Neuronal stem cell (in vitro differentiated cells): ENCODE results near the gene SFMBT1.
A peak's percentile ranks its signal among the peaks of the same experiment; 100 is the strongest.

Experiments used
- DNase-seq: peaks from one replicate; pipeline ENCODE4 v3.0.0-alpha.2; 2013; ENCODE audit warnings: low spot score
- H2AFZ ChIP-seq: one replicate; pipeline ENCODE4 v1.6.1; 2013; ENCODE audit warnings: mild to moderate bottlenecking, low read length, inconsistent platforms
- H2AK5ac ChIP-seq: 2 replicates; pipeline ENCODE4 v1.6.1; 2013; ENCODE audit warnings: low read depth, mild to moderate bottlenecking, inconsistent platforms, low read length, moderate library complexity, mixed read lengths
- H2BK120ac ChIP-seq: 2 replicates; pipeline ENCODE4 v1.6.1; 2013; ENCODE audit warnings: low read depth, mild to moderate bottlenecking, inconsistent platforms, low read length, moderate library complexity, mixed read lengths
- H2BK12ac ChIP-seq: one replicate; pipeline ENCODE4 v1.6.1; 2013; ENCODE audit warnings: low read length, inconsistent platforms
- H2BK15ac ChIP-seq: 2 replicates; pipeline ENCODE4 v1.6.1; 2013; ENCODE audit warnings: mild to moderate bottlenecking, low read length, inconsistent platforms, mixed read lengths
- H2BK5ac ChIP-seq: one replicate; pipeline ENCODE4 v1.6.1; 2013; ENCODE audit warnings: inconsistent platforms, mild to moderate bottlenecking, low read length, moderate library complexity
- H3K14ac ChIP-seq: one replicate; pipeline ENCODE4 v1.6.1; 2013; ENCODE audit warnings: low read length, inconsistent platforms
- H3K18ac ChIP-seq: 2 replicates; pipeline ENCODE4 v1.6.1; 2013; ENCODE audit warnings: low read length, inconsistent platforms
- H3K23ac ChIP-seq: 2 replicates; pipeline ENCODE4 v1.6.1; 2013; ENCODE audit warnings: low read depth, mild to moderate bottlenecking, mixed read lengths, low read length, inconsistent platforms; ENCODE audit not compliant: poor library complexity
- H3K27ac ChIP-seq: replicated peaks from 3 replicates; pipeline ENCODE4 v1.5.1; 2013; ENCODE audit warnings: low read length, inconsistent platforms
- H3K27me3 ChIP-seq, 3 experiments: 2 replicates each; pipeline ENCODE4 v1.6.1; 2013; ENCODE audit warnings: low read length in 3 of 3, mild to moderate bottlenecking in 2 of 3, inconsistent platforms in 1 of 3, low read depth in 1 of 3, mixed read lengths in 1 of 3, moderate library complexity in 1 of 3; ENCODE audit not compliant: control insufficient read depth in 3 of 3, insufficient read depth in 3 of 3
- H3K36me3 ChIP-seq, 2 donors: replicated peaks in 1 of 2; 2 replicates each; pipeline ENCODE4 v1.6.1; 2013; ENCODE audit warnings: low read length in 2 of 2; ENCODE audit not compliant: control insufficient read depth in 2 of 2, insufficient read depth in 2 of 2
- H3K4ac ChIP-seq: 2 replicates; pipeline ENCODE4 v1.6.1; 2013; ENCODE audit warnings: inconsistent platforms, mild to moderate bottlenecking, low read length, moderate library complexity
- H3K4me1 ChIP-seq, 2 donors: 1 replicate in 1 of 2; 2 replicates in 1 of 2; pipeline ENCODE4 v1.6.1; 2013; ENCODE audit warnings: low read length in 2 of 2, low read depth in 1 of 2; ENCODE audit not compliant: control insufficient read depth in 2 of 2, insufficient read depth in 1 of 2
- H3K4me2 ChIP-seq: one replicate; pipeline ENCODE4 v1.6.1; 2013; ENCODE audit warnings: mild to moderate bottlenecking, low read length, inconsistent platforms; ENCODE audit not compliant: insufficient read depth, poor library complexity, severe bottlenecking
- H3K4me3 ChIP-seq, 2 donors: 2 replicates each; pipeline ENCODE4 v1.5.1; 2013; ENCODE audit warnings: low read length in 2 of 2, mild to moderate bottlenecking in 2 of 2, inconsistent platforms in 1 of 2, moderate library complexity in 1 of 2
- H3K79me1 ChIP-seq: one replicate; pipeline ENCODE4 v1.6.1; 2013; ENCODE audit warnings: low read depth, mild to moderate bottlenecking, inconsistent platforms, low read length, moderate library complexity
- H3K9ac ChIP-seq: one replicate; pipeline ENCODE4 v1.6.1; 2013; ENCODE audit warnings: mild to moderate bottlenecking, low read depth, low read length, inconsistent platforms; ENCODE audit not compliant: poor library complexity
- H3K9me3 ChIP-seq, 2 donors: replicated peaks in 1 of 2; 2 replicates each; pipeline versions ENCODE3 to v1.6.1; 2013; ENCODE audit warnings: low read length in 2 of 2, mild to moderate bottlenecking in 2 of 2, inconsistent platforms in 1 of 2, low read depth in 1 of 2, mixed read lengths in 1 of 2, moderate library complexity in 1 of 2; ENCODE audit not compliant: control insufficient read depth in 2 of 2, insufficient read depth in 1 of 2
- H4K8ac ChIP-seq: one replicate; pipeline ENCODE4 v1.6.1; 2013; ENCODE audit warnings: low read depth, mild to moderate bottlenecking, inconsistent platforms, low read length, moderate library complexity
- H4K91ac ChIP-seq: one replicate; pipeline ENCODE4 v1.6.1; 2013; ENCODE audit warnings: low read length, low read depth, mild to moderate bottlenecking, inconsistent platforms; ENCODE audit not compliant: poor library complexity
- WGBS, 2 donors: extraction: QIAGEN DNeasy Blood & Tissue Kit; methylation state at CpG; one replicate each; pipeline ENCODE4 v1.1.7; 2013; ENCODE audit warnings: missing lambda C conversion rate in 2 of 2, mixed read lengths in 1 of 2; ENCODE audit not compliant: insufficient read length in 2 of 2, insufficient replicate concordance in 1 of 2; ENCODE audit errors: extremely low coverage in 2 of 2; 5-methylcytosine and 5-hydroxymethylcytosine counted together

The SFMBT1 gene

GRCh38 chr3:53077476-53078220 lies 31.8 kb upstream of the SFMBT1 start:
- Histone ChIP-seq H2AK5ac (no peak overlapping the region), H3K27ac (no peak overlapping the region), H4K8ac (no peak overlapping the region), H3K14ac (no peak overlapping the region), H3K36me3 (no peaks in the 10 kb centered on the region), H3K79me1 (no peaks in the 10 kb centered on the region), H3K27me3 (no peaks in the 10 kb centered on the region), H3K18ac (no peak overlapping the region), H2AFZ (no peak overlapping the region), H3K9me3 (no peaks in the 10 kb centered on the region), H3K4me2 (no peak overlapping the region), H2BK15ac (no peak overlapping the region), H3K4me3 (no peak overlapping the region), H2BK5ac (no peak overlapping the region), H3K4me1 (peaks cover 8 to 12% of the 10 kb centered on the region in 2 donors), H3K9ac (no peak overlapping the region), H3K4ac (no peak overlapping the region), H3K23ac (no peak overlapping the region), H2BK120ac (no peak overlapping the region), H2BK12ac (no peak overlapping the region), H4K91ac (no peak overlapping the region)
- no peak for DNase-seq
- no CpG with 5 or more reads among the region's 10 CpGs for WGBS, 2 donors

- WGBS, 2 donors = no CpG with 5 or more reads among the region's 3 CpGs
- Histone ChIP-seq H2AFZ (no peak overlapping the region), H3K27me3 (no peaks in the 10 kb centered on the region), H2AK5ac (peak overlapping the region; percentile 13), H4K91ac (no peak overlapping the region), H3K4me1 (peaks cover 11 to 15% of the 10 kb centered on the region in 2 donors), H3K9ac (no peak overlapping the region), H3K36me3 (no peaks in the 10 kb centered on the region), H3K23ac (no peak overlapping the region), H2BK15ac (no peak overlapping the region), H3K79me1 (no peaks in the 10 kb centered on the region), H2BK5ac (no peak overlapping the region), H3K9me3 (no peaks in the 10 kb centered on the region), H3K4me2 (no peak overlapping the region), H3K4me3 (no peak overlapping the region), H4K8ac (no peak overlapping the region), H2BK12ac (no peak overlapping the region), H3K27ac (no peak overlapping the region), H2BK120ac (peak overlapping the region; percentile 7), H3K14ac (no peak overlapping the region), H3K4ac (no peak overlapping the region), H3K18ac (no peak overlapping the region)
- DNase-seq = no peak
These were observed 29.9 kb upstream of the SFMBT1 start for GRCh38 chr3:53075743-53076140.

- H3K4me3 ChIP-seq = no peak overlapping the region
These were observed 29.2 kb upstream of the SFMBT1 start for GRCh38 chr3:53074761-53075742.

DNA sequence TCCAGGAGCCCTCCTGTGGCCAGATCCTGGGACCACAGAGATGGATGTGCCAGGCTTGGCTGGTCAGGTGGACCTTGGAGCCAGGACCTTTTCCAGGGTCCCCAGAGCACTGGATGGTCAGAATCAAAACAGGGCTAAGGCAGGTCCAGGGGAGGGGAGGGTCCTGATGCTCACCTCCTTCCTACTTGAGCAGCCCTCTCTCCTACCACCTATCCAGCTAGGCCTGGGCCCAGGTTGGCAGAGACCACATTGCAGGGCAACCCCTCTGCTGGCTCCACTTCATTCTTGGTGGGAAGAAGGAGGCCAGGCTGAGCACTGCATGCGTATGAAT lies 28.5 kb upstream of the SFMBT1 start:
- no CpG with 5 or more reads among the region's 1 CpG for WGBS, 2 donors

More at GRCh38 chr3:53074761-53075742, 29.2 kb upstream of the SFMBT1 start:
- H3K18ac ChIP-seq = no peak overlapping the region
- H3K14ac ChIP-seq = no peak overlapping the region
- H3K4me2 ChIP-seq = no peak overlapping the region
- H3K27me3 ChIP-seq = no peaks in the 10 kb centered on the region
- peak overlapping the region; percentile 3 for H3K23ac ChIP-seq
- no peak overlapping the region for H2BK120ac ChIP-seq
- no peak overlapping the region for H3K4ac ChIP-seq
- no peak overlapping the region for H4K8ac ChIP-seq
- H2AK5ac ChIP-seq = peak overlapping the region; percentile 13
- H4K91ac ChIP-seq = no peak overlapping the region
- H2BK15ac ChIP-seq = no peak overlapping the region
- no peaks in the 10 kb centered on the region for H3K36me3 ChIP-seq
- no peak overlapping the region for H2AFZ ChIP-seq
- peak overlapping the region; percentile 63 for H3K9ac ChIP-seq
- no peaks in the 10 kb centered on the region for H3K79me1 ChIP-seq
- DNase-seq = no peak
- H3K27ac ChIP-seq = no peak overlapping the region
- H2BK12ac ChIP-seq = no peak overlapping the region
- no CpG with 5 or more reads among the region's 9 CpGs for WGBS, 2 donors
- H2BK5ac ChIP-seq = no peak overlapping the region
- peaks cover 11 to 15% of the 10 kb centered on the region in 2 donors for H3K4me1 ChIP-seq
- no peaks in the 10 kb centered on the region for H3K9me3 ChIP-seq

More for the DNA sequence above, 28.5 kb upstream of the SFMBT1 start:
- Histone ChIP-seq H3K79me1 (no peaks in the 10 kb centered on the region), H3K4me3 (no peak overlapping the region), H3K27me3 (no peaks in the 10 kb centered on the region), H3K4me2 (no peak overlapping the region), H2BK5ac (no peak overlapping the region), H4K8ac (no peak overlapping the region), H3K36me3 (no peaks in the 10 kb centered on the region), H3K9me3 (no peaks in the 10 kb centered on the region), H3K23ac (no peak overlapping the region), H2AK5ac (peak overlapping the region; percentile 90), H4K91ac (peak overlapping the region; percentile 22), H3K14ac (no peak overlapping the region), H3K18ac (no peak overlapping the region), H2AFZ (no peak overlapping the region), H2BK120ac (no peak overlapping the region), H2BK12ac (no peak overlapping the region), H2BK15ac (no peak overlapping the region), H3K27ac (no peak overlapping the region), H3K9ac (no peak overlapping the region), H3K4ac (no peak overlapping the region), H3K4me1 (peaks cover 11 to 15% of the 10 kb centered on the region in 2 donors)
- DNase-seq = no peak
